CD4-positive, alpha-beta T cell treated with Interleukin-1 beta for 1 hour (primary cell): ENCODE results near the gene NDST4.

Source experiments
- DNase-seq, 2 donors: peaks; one replicate each; pipeline ENCODE4 v3.0.0-alpha.2; 2020 to 2022

The NDST4 gene

GRCh38 chr4:114782415-114783214 is 330.8 kb downstream of the NDST4 start:
- no peak for DNase-seq

DNA sequence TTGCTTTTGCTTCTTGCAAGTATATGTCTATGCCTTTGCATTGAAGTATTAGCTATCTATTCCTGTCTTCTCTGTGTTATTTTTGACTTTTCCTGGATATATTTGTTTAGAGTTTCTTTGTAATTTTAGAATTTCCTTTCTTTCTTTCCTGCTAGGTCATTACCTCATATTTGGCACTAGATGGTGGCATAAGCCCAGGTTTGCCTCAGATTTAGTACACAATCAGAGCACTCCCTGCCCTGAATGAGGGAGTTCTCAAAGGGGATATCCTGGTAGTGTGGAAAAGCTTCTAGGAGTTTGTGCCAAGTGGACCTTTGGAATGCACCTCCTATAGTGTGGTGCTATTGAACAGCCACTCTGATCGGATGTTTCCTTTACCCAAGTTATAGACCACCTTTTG is 333.2 kb downstream of the NDST4 start:
- DNase-seq, result no peak
